ENCODE results near the gene SHCBP1L. TPM values are rescaled to one million over a fixed set of nuclear protein-coding genes. Genes with fewer than 3 reads are reported as not detected.

SHCBP1L gene
- total RNA-seq, 1 donor from 2014 or later, result not detected

DNA sequence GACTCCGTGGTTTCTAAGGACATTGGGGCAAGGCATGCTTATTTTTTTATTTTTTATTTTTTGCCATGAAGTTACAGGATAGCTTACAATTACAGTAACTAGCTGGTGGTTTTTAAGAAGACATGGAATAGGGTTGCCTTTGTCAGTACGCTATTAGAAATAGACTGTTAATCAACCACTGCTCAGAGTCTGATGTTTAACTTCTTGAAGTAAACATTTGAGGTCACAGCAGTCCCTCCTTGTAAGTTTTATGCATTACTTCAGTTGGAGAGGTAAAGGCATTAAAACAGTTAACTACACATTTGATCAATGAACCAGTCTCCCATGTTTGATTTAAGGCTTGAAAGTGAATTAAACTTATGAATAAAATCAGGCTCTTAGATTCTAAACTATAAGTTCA lies 19.3 kb upstream of the SHCBP1L start:
- H3K4me1 Mint-ChIP-seq (ENCODE audit: unreplicated experiment), result no peaks in the 10 kb centered on the region
- no peak overlapping the region for H3K27ac Mint-ChIP-seq (ENCODE audit: unreplicated experiment)
- H3K36me3 Mint-ChIP-seq (ENCODE audit: unreplicated experiment), result no peaks in the 10 kb centered on the region
- H3K9me3 Mint-ChIP-seq (ENCODE audit: unreplicated experiment), result no peaks in the 10 kb centered on the region
- TF ChIP-seq, protein P1, sequence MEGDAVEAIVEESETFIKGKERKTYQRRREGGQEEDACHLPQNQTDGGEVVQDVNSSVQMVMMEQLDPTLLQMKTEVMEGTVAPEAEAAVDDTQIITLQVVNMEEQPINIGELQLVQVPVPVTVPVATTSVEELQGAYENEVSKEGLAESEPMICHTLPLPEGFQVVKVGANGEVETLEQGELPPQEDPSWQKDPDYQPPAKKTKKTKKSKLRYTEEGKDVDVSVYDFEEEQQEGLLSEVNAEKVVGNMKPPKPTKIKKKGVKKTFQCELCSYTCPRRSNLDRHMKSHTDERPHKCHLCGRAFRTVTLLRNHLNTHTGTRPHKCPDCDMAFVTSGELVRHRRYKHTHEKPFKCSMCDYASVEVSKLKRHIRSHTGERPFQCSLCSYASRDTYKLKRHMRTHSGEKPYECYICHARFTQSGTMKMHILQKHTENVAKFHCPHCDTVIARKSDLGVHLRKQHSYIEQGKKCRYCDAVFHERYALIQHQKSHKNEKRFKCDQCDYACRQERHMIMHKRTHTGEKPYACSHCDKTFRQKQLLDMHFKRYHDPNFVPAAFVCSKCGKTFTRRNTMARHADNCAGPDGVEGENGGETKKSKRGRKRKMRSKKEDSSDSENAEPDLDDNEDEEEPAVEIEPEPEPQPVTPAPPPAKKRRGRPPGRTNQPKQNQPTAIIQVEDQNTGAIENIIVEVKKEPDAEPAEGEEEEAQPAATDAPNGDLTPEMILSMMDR (IDR thresholded peaks at IDR 0.05), result no peak
- H3K27me3 Mint-ChIP-seq (ENCODE audit: unreplicated experiment), result no peaks in the 10 kb centered on the region
- no peak overlapping the region for H3K4me3 Mint-ChIP-seq (ENCODE audit: unreplicated experiment)
- DNase-seq (ENCODE audit: extremely low spot score, unreplicated experiment), result no peak

DNA sequence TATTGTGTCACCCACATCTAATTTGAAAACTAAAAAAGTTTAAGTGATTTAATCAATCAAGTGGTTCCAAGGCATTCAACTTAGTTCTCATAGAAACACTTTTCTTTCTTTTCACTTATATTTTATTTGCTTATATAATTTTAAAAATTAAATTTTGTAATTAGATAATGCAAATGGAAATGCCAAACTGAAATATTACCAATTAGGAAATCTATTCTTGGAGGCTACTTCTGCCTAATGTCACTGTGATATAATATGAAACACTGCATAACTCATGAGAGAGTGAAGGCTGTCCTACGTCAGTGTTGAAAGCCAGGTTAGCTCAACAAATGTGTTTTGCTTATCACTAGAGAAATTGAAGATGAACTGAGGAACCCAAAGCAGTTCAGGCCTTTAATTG lies 18.3 kb upstream of the SHCBP1L start:
- no peak for DNase-seq (ENCODE audit: extremely low spot score, unreplicated experiment)
- Mint-ChIP-seq H3K27me3 (ENCODE audit: unreplicated experiment) (no peaks in the 10 kb centered on the region), H3K9me3 (ENCODE audit: unreplicated experiment) (no peaks in the 10 kb centered on the region), H3K27ac (ENCODE audit: unreplicated experiment) (no peak overlapping the region), H3K4me1 (ENCODE audit: unreplicated experiment) (no peaks in the 10 kb centered on the region), H3K4me3 (ENCODE audit: unreplicated experiment) (no peak overlapping the region), H3K36me3 (ENCODE audit: unreplicated experiment) (no peaks in the 10 kb centered on the region)
- TF ChIP-seq, protein P1 (IDR thresholded peaks at IDR 0.05), result no peak

DNA sequence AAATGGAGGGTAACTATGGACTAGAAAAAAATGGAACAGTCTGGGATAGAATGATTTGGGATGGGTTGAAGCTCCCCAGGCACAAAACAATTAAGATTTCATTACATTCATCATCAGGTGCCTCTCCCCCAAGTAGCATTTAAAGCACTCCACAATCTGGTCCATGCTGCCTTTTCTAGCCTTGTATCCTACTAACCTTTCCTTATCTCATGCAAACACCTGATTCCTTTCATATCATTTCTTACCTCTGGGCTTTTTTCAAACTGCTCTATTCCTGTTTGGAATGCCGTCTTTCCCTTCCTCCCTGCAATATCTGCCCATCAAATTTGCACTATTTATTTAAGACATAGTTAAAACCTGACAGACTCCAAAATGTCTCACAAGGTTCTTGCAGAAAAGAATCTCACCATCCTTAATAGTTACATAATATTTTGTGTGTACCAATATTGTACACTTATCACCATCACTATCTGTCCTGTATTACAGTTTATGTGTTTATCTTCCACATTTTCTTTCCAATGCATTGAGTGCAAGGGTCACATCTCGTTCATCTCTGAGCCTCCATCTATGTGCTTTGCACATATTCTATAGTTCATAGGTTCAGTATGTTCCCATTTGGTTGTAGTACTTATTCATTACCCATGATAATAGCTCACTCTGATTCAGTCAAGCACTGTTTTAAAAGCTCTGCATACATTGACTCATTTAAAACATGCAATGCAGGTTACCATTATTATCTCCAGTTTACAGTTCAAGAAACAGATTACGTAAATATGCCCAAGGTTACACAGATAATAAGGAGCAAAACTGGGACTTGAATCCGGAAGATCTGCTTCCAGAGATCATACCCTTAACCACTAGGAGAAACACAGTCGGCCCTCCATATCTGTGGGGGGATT lies 16.1 kb upstream of the SHCBP1L start:
- TF ChIP-seq, protein P1 (IDR thresholded peaks at IDR 0.05), result no peak
- Mint-ChIP-seq H3K4me1 (ENCODE audit: unreplicated experiment) (no peaks in the 10 kb centered on the region), H3K36me3 (ENCODE audit: unreplicated experiment) (no peaks in the 10 kb centered on the region), H3K27me3 (ENCODE audit: unreplicated experiment) (no peaks in the 10 kb centered on the region), H3K4me3 (ENCODE audit: unreplicated experiment) (no peak overlapping the region), H3K27ac (ENCODE audit: unreplicated experiment) (no peak overlapping the region), H3K9me3 (ENCODE audit: unreplicated experiment) (no peaks in the 10 kb centered on the region)
- no peak for DNase-seq (ENCODE audit: extremely low spot score, unreplicated experiment)

DNA sequence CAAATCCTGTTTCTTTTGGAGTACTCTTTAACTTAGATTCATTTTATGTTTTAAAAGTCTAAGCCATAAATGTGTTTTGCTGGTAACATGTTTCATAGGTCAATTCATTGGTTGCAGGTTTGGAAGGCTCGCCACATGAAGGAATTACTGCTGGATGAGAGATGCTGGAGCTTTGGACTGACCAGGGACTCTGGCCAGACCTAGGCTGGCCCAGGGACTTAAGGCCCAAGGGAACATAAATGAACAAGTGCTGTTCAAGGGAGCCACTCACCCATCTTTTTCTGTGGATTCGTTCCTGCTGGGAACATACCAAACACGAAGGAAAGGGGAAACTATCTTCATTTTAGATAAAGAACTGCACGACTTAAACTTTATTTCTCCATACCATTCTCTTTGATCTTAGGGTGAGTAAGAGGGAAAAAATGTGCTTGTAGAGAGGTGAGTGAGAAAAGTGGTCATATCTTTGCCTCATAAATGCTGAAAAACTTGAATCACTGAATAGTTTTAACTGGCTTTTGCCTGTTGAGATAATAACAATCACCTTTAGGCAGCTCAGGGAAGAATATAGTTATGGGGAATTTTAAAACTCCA lies 15.3 kb upstream of the SHCBP1L start:
- no peak overlapping the region for H3K4me3 Mint-ChIP-seq (ENCODE audit: unreplicated experiment)
- TF ChIP-seq, protein P1 (IDR thresholded peaks at IDR 0.05), result no peak
- no peaks in the 10 kb centered on the region for H3K4me1 Mint-ChIP-seq (ENCODE audit: unreplicated experiment)
- H3K27me3 Mint-ChIP-seq (ENCODE audit: unreplicated experiment), result no peaks in the 10 kb centered on the region
- DNase-seq (ENCODE audit: extremely low spot score, unreplicated experiment), result no peak
- no peaks in the 10 kb centered on the region for H3K9me3 Mint-ChIP-seq (ENCODE audit: unreplicated experiment)
- H3K36me3 Mint-ChIP-seq (ENCODE audit: unreplicated experiment), result no peaks in the 10 kb centered on the region
- H3K27ac Mint-ChIP-seq (ENCODE audit: unreplicated experiment), result no peak overlapping the region

DNA sequence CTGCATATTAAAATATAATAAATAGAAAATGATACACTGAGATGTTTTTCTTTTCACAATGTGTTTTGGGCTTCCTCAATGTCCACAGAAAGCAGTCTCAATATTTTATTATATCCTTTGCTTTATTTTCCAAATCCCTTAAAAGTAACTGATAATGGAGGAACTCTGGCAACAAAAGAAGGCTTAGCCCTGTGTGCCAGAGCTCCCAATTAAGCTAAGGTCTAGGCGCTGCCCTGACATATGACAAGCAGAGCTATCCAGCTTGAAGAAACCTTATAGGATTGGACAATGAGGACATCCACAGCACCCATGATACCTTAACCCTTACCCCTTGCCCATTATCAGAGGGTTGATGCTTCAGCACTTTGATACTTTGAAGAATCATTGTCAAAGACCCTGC lies 12.9 kb upstream of the SHCBP1L start:
- no peak overlapping the region for H3K27ac Mint-ChIP-seq (ENCODE audit: unreplicated experiment)
- no peak overlapping the region for H3K4me3 Mint-ChIP-seq (ENCODE audit: unreplicated experiment)
- peaks cover 8% of the 10 kb centered on the region for H3K4me1 Mint-ChIP-seq (ENCODE audit: unreplicated experiment)
- H3K27me3 Mint-ChIP-seq (ENCODE audit: unreplicated experiment), result no peaks in the 10 kb centered on the region
- DNase-seq (ENCODE audit: extremely low spot score, unreplicated experiment), result no peak
- TF ChIP-seq, protein P1 (IDR thresholded peaks at IDR 0.05), result no peak
- no peaks in the 10 kb centered on the region for H3K9me3 Mint-ChIP-seq (ENCODE audit: unreplicated experiment)
- no peaks in the 10 kb centered on the region for H3K36me3 Mint-ChIP-seq (ENCODE audit: unreplicated experiment)
